ENCODE data around the gene NEDD4L.

Gene NEDD4L

DNA sequence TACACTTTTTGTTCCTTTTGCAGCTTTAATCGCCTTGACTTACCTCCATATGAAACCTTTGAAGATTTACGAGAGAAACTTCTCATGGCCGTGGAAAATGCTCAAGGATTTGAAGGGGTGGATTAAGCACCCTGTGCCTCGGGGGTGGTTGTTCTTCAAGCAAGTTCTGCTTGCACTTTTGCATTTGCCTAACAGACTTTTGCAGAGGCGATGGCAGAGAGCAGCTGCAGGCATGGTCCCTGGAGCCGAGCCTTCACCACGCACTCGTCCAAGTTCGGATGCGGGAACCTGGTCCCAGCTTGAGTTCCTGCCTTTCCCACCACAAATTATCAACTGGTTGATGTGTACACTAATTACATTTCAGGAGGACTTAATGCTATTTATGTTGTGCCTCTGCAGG, 352.1 kb downstream of the NEDD4L start:
- Histone ChIP-seq H3K36me3 (ENCODE audit: insufficient read depth, low read length) (peaks cover 53% of the 10 kb centered on the region), H3K4me3 (ENCODE audit: low read length) (no peak overlapping the region), H3K9me3 (ENCODE audit: insufficient read depth, low read depth, low read length) (no peaks in the 10 kb centered on the region), H3K9ac (ENCODE audit: low read depth, low read length) (no peak overlapping the region), H3K27me3 (ENCODE audit: insufficient read depth, low read length) (no peaks in the 10 kb centered on the region), H3K4me1 (ENCODE audit: insufficient read depth, low read length) (no peaks in the 10 kb centered on the region; the same call in 1 of the 2 replicates), H3K27ac (ENCODE audit: low read depth, low read length) (no peak overlapping the region)
- WGBS: 96% methylated on average over 10 of the region's 10 CpGs

GRCh38 chr18:58396966-58397365, 352.9 kb downstream of the NEDD4L start:
- Histone ChIP-seq H3K4me1 (ENCODE audit: insufficient read depth, low read length) (no peaks in the 10 kb centered on the region; the same call in 1 of the 2 replicates), H3K9ac (ENCODE audit: low read depth, low read length) (no peak overlapping the region), H3K36me3 (ENCODE audit: insufficient read depth, low read length) (peaks cover 44% of the 10 kb centered on the region), H3K9me3 (ENCODE audit: insufficient read depth, low read depth, low read length) (no peaks in the 10 kb centered on the region), H3K27me3 (ENCODE audit: insufficient read depth, low read length) (no peaks in the 10 kb centered on the region), H3K27ac (ENCODE audit: low read depth, low read length) (no peak overlapping the region), H3K4me3 (ENCODE audit: low read length) (no peak overlapping the region)
- WGBS: 93% methylated on average over 3 of the region's 3 CpGs

DNA sequence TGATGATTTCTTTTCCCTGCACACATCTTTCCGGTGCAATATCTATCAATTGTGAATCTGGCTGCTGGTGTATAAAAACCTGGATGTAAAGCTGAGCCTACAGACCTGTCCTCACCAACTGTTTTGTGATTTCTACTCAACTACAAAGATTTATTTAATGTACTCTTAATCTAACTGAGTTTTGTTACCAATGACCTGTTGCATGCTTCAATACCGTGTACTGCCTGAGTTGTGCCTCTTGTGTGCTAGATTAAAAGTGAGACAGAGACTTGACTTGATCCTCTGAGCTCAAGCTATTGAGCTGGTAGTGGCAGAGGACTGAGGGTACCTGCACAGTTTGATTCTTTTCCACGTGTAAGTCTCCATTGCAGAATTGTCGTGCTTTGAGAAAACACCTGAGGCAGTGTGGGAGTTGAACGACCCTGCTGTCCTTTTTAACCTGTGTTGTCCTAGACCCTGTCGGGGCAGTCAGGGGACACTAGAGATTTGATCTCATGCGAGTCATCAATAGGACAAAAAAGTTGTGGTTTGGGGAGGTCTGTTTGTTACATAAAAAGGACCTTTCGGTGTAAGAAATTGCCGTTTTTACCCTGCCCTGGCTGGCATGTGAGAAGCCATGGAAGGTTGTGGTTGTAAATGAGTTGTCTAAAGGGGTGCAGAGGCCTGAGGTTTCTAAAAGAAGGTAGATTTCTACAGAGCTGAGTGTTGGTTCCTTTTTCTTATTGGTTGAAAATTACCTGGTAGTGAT, 353.5 kb downstream of the NEDD4L start:
- H3K4me1 ChIP-seq (ENCODE audit: insufficient read depth, low read length): no peaks in the 10 kb centered on the region; the same call in 1 of the 2 replicates
- no peaks in the 10 kb centered on the region for H3K9me3 ChIP-seq (ENCODE audit: insufficient read depth, low read depth, low read length)
- no peak overlapping the region for H3K9ac ChIP-seq (ENCODE audit: low read depth, low read length)
- H3K27me3 ChIP-seq (ENCODE audit: insufficient read depth, low read length): no peaks in the 10 kb centered on the region
- no peak overlapping the region for H3K27ac ChIP-seq (ENCODE audit: low read depth, low read length)
- H3K36me3 ChIP-seq (ENCODE audit: insufficient read depth, low read length): peaks cover 40% of the 10 kb centered on the region
- 89% methylated on average over 9 of the region's 9 CpGs for WGBS
- H3K4me3 ChIP-seq (ENCODE audit: low read length): no peak overlapping the region

DNA sequence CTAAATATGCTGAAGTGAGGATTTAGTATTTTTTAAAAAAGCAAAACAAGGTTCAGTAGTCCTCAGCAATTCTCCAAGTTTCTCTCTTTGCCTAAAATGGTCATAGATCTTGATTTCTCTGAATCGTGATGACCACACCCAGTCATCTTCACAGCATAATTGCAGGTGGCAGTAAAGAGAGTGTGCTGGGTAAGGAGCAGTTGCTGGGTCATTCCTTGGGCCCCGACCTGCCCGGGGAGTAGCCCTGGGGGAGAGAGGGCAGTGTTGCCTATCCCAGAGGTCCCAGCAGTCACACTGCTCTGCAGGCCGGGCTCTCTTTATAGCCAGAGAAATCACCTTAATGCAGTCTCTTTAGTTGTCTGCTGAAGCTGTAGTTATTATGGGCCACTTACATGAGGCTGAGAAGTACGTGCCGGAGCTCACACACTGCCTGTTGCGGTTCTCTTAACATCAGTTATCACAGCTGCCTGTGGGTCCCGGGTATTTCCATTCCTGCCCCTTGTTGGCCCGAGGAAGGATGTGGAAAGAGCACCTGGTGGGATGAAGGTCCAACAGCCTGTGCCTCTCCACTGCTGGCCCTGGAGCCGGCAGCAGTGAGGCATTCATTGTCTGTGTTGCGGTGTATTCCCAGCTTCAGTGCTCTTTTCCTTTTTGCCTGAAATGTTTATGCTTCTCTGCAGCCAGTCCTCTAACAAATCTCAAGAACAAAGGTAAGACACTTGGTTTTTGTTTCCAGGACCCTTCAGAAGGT, 354.8 kb downstream of the NEDD4L start:
- peaks cover 30% of the 10 kb centered on the region for H3K36me3 ChIP-seq (ENCODE audit: insufficient read depth, low read length)
- H3K27me3 ChIP-seq (ENCODE audit: insufficient read depth, low read length): no peaks in the 10 kb centered on the region
- H3K27ac ChIP-seq (ENCODE audit: low read depth, low read length): no peak overlapping the region
- H3K9ac ChIP-seq (ENCODE audit: low read depth, low read length): no peak overlapping the region
- no peaks in the 10 kb centered on the region; the same call in 1 of the 2 replicates for H3K4me1 ChIP-seq (ENCODE audit: insufficient read depth, low read length)
- H3K4me3 ChIP-seq (ENCODE audit: low read length): no peak overlapping the region
- WGBS: 94% methylated on average over 11 of the region's 11 CpGs
- no peaks in the 10 kb centered on the region for H3K9me3 ChIP-seq (ENCODE audit: insufficient read depth, low read depth, low read length)

DNA sequence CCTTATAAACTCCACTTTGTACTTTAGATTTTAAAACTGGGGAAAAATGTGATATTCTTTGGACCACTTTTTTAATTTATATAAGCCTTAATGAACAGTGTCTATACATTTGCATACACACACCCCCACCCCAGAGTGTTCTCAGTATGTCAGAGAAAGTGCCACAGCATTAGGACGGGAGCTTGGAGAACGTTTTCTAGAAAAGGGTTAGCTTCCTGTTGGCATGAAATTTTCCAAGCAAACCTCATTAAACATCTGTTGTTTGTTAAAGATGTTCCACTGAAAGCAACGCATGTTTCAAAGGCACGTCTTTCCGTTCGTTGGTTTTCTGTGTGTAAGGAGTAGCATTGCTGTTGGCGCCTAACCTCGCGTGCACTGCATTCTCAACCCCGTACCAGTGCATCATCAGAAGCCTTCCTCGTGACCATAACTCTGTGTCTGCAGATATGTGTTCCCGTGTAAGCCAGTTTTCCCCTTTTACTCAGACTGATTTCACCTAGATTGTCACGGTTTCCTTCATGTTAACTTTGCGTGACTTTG, 356.4 kb downstream of the NEDD4L start:
- H3K27me3 ChIP-seq (ENCODE audit: insufficient read depth, low read length): no peaks in the 10 kb centered on the region
- H3K36me3 ChIP-seq (ENCODE audit: insufficient read depth, low read length): peaks cover 21% of the 10 kb centered on the region
- no peaks in the 10 kb centered on the region; the same call in 1 of the 2 replicates for H3K4me1 ChIP-seq (ENCODE audit: insufficient read depth, low read length)
- H3K9ac ChIP-seq (ENCODE audit: low read depth, low read length): no peak overlapping the region
- H3K4me3 ChIP-seq (ENCODE audit: low read length): no peak overlapping the region
- H3K27ac ChIP-seq (ENCODE audit: low read depth, low read length): no peak overlapping the region
- no peaks in the 10 kb centered on the region for H3K9me3 ChIP-seq (ENCODE audit: insufficient read depth, low read depth, low read length)
- WGBS: 95% methylated on average over 14 of the region's 14 CpGs

DNA sequence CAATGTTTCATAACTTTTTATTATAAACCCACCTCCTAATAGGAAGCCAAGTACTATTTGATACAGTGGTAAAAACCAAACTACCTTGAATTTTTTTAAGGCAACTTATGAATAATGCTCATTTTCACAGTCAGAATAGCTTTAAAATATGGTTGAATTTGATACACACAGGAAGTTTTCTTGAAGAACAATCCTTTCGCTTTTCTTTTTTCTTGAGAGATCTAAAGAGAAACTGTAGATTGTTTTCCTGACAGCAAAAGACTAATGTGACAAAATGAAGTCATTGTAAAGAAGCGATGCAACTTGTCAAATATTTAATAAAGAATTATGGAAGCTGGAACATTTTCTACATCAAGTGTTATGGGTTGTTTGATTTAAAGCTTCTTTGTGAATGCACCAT, 357.2 kb downstream of the NEDD4L start:
- 98% methylated on average over 2 of the region's 2 CpGs for WGBS
- Histone ChIP-seq H3K27me3 (ENCODE audit: insufficient read depth, low read length) (no peaks in the 10 kb centered on the region), H3K27ac (ENCODE audit: low read depth, low read length) (no peak overlapping the region), H3K4me3 (ENCODE audit: low read length) (no peak overlapping the region), H3K36me3 (ENCODE audit: insufficient read depth, low read length) (peaks cover 18% of the 10 kb centered on the region), H3K9ac (ENCODE audit: low read depth, low read length) (no peak overlapping the region), H3K4me1 (ENCODE audit: insufficient read depth, low read length) (no peaks in the 10 kb centered on the region; the same call in 1 of the 2 replicates), H3K9me3 (ENCODE audit: insufficient read depth, low read depth, low read length) (no peaks in the 10 kb centered on the region)

GRCh38 chr18:58402247-58402646, 358.2 kb downstream of the NEDD4L start:
- peaks cover 7% of the 10 kb centered on the region for H3K36me3 ChIP-seq (ENCODE audit: insufficient read depth, low read length)
- H3K4me3 ChIP-seq (ENCODE audit: low read length): no peak overlapping the region
- no peaks in the 10 kb centered on the region for H3K9me3 ChIP-seq (ENCODE audit: insufficient read depth, low read depth, low read length)
- no peak overlapping the region for H3K27ac ChIP-seq (ENCODE audit: low read depth, low read length)
- no peaks in the 10 kb centered on the region; the same call in 1 of the 2 replicates for H3K4me1 ChIP-seq (ENCODE audit: insufficient read depth, low read length)
- 88% methylated on average over 9 of the region's 9 CpGs for WGBS
- no peak overlapping the region for H3K9ac ChIP-seq (ENCODE audit: low read depth, low read length)
- no peaks in the 10 kb centered on the region for H3K27me3 ChIP-seq (ENCODE audit: insufficient read depth, low read length)

DNA sequence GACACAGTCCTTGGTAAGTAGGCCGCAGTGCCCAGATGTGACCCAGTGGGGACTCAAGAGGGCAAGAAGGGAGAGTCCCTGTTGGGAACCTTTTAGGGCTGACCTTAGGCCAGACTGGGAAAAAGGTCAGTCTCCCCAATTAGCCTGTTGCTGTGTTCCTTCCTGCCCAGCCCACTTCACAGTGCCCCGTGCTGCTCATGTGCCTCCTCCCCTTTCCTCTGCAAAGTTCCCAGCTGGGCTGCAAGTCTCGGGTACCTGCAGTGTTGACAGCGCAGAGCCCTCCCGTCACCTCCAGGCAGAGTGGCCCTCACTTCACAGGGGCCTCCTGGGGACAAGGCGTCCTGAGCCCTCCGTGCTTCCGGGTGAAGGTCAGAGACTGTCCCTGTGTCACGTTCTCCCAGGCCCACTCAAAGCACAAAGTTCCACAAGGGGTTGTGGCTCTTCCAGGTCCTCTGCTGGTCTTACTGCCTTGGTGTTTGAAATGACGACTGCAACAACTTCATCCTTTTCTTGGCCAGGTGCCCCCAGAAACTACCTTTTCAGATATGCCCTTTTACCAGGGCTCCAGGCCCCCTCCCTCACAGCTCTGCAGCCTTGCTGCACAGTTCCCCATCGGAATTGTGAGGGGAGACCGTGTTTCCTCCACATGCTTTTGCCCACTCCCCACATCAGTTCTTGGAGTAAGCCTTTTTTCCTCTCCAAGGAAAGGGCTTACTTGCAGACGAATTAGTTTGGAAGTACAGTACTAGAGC, 359.1 kb downstream of the NEDD4L start:
- Histone ChIP-seq H3K27ac (ENCODE audit: low read depth, low read length) (no peak overlapping the region), H3K4me1 (ENCODE audit: insufficient read depth, low read length) (no peaks in the 10 kb centered on the region; the same call in 1 of the 2 replicates), H3K27me3 (ENCODE audit: insufficient read depth, low read length) (no peaks in the 10 kb centered on the region), H3K9me3 (ENCODE audit: insufficient read depth, low read depth, low read length) (no peaks in the 10 kb centered on the region), H3K4me3 (ENCODE audit: low read length) (no peak overlapping the region), H3K36me3 (ENCODE audit: insufficient read depth, low read length) (0 out of 2 replicates have a peak, but pooled peaks cover 2% of the 10 kb centered on the region), H3K9ac (ENCODE audit: low read depth, low read length) (no peak overlapping the region)
- 83% methylated on average over 13 of the region's 13 CpGs for WGBS

- Histone ChIP-seq H3K27me3 (ENCODE audit: insufficient read depth, low read length) (no peaks in the 10 kb centered on the region), H3K4me1 (ENCODE audit: insufficient read depth, low read length) (no peaks in the 10 kb centered on the region; the same call in 1 of the 2 replicates), H3K36me3 (ENCODE audit: insufficient read depth, low read length) (0 out of 2 replicates have a peak, but pooled peaks cover 2% of the 10 kb centered on the region), H3K4me3 (ENCODE audit: low read length) (no peak overlapping the region), H3K9me3 (ENCODE audit: insufficient read depth, low read depth, low read length) (no peaks in the 10 kb centered on the region), H3K9ac (ENCODE audit: low read depth, low read length) (no peak overlapping the region), H3K27ac (ENCODE audit: low read depth, low read length) (no peak overlapping the region)
- WGBS: 93% methylated on average over 21 of the region's 21 CpGs
These were observed 359.9 kb downstream of the NEDD4L start for GRCh38 chr18:58403799-58404455.

DNA sequence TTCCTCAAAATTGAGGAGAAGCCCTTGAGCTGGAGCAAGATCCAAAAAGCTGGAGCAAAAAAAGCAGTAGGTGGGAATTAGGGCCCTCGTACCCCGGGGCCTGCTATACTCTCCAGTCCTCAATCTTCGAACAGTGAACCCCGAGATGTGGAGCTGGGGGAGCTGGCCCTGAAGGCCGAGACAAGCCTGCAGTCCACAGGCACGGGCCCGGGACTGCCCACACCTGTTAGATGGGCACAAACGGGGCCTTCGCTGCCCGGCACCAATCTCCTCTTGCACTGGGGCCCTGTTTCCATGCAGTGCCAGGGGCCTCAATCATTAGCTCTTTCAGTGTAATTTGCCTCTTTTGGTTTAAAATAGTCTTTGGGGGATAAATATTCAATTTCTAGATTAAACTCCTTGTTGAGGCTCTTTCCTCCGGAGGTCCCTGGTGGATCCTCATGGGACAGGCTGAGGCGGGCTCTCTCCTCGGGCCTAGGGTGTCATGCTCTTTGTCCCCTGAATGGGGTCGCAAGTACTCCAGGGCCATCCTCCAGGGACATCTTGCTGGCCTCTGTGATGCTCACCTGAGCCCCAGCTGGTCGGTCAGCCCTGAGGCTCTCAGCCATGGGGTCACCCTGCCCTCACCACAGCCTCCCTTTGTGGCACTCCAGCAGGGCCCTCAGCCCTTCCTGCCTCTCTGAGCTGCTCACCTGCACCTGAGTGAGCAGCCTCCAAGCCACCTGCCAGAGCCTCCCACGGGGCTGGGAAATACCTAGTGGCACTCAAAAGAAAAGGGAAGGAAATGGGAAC, 361.3 kb downstream of the NEDD4L start:
- Histone ChIP-seq H3K9ac (ENCODE audit: low read depth, low read length) (no peak overlapping the region), H3K4me1 (ENCODE audit: insufficient read depth, low read length) (no peaks in the 10 kb centered on the region; the same call in 1 of the 2 replicates), H3K4me3 (ENCODE audit: low read length) (no peak overlapping the region), H3K27ac (ENCODE audit: low read depth, low read length) (no peak overlapping the region), H3K27me3 (ENCODE audit: insufficient read depth, low read length) (no peaks in the 10 kb centered on the region), H3K9me3 (ENCODE audit: insufficient read depth, low read depth, low read length) (no peaks in the 10 kb centered on the region), H3K36me3 (ENCODE audit: insufficient read depth, low read length) (no peaks in the 10 kb centered on the region)
- WGBS: 92% methylated on average over 16 of the region's 16 CpGs
